Suppressor macrophage (primary cell): ENCODE data around the gene SNRPD2.
"Not testable (repeated sequence)": the region's sequence is repeated elsewhere in the genome, so short reads cannot be mapped to it uniquely, and the experiment has no call there.

Source experiments
- DNase-seq, 4 experiments: peaks; one replicate each; pipeline ENCODE4 v3.0.0-alpha.2; 2020 to 2022

Gene SNRPD2

DNA sequence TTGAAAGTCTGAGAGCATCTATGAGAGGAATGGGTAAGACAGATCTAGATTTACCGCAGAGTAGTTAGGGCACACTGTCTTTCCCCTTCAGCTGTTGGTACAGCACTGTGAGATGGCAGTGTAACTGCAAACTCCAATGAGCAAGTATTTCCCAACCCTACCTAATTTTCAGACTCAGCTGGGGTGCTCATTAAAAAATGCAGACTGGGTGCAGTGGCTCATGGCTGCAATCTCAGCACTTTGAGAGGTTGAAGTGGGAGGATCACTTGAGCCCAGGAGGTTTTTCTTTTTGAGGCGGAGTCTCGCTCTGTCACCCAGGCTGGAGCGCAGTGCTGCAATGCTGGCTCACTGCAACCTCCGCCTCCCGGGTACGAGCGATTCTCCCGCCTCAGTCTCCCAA lies 13.4 kb upstream of the SNRPD2 start:
- no peak for DNase-seq

DNA sequence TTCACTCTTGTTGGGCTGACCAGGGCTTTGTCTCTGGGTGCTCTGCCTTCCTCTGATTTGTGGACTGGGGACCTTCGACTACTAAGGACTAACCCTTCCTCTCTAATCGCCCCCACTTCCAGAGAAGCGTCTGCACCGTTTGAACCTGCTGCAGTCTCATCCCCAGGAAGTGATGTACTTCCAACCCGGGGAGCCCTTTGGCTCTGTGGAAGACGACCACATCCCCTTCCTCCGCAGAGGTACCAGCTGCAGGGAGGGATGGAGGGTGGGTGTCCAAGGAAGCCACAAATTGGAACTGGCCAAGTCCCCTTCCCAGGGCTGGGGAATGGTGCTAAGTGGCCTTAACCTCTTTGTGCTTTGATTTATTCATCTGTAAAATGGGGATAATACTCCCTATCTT lies 9.9 kb upstream of the SNRPD2 start:
- no peak for DNase-seq

DNA sequence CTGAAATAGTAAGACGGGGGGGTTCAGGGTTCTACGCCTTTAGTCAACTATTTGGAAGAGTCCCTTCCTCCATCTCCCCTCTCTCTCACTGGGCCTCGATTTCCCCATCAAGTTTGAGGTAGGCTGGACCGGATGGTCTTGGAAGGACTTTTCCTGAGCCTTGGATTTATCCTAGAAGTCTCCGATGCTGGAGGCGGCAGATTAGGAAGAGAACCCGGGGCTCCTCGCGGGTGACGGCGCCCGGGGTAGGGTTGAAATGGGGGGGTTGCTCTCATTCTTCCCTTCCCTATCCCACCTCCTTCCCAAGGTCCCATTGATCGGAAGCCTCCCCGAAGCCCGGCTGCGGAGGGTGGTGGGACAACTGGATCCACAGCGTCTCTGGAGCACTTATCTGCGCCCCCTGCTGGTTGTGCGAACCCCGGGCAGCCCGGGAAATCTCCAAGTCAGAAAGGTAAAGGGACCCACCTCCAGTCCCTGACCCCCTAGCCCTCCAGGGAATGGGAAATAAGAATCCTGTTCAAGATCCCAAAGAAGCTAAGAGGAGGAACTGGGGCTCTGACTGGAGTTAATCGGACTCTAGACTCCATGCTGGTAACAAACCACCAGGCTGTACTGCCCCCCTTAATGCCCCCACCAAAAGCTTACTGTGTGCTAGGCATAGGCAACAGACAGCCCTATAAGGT lies 1.5 kb upstream of the SNRPD2 start:
- peak; percentile 85 to 92 (median 86) for DNase-seq

DNA sequence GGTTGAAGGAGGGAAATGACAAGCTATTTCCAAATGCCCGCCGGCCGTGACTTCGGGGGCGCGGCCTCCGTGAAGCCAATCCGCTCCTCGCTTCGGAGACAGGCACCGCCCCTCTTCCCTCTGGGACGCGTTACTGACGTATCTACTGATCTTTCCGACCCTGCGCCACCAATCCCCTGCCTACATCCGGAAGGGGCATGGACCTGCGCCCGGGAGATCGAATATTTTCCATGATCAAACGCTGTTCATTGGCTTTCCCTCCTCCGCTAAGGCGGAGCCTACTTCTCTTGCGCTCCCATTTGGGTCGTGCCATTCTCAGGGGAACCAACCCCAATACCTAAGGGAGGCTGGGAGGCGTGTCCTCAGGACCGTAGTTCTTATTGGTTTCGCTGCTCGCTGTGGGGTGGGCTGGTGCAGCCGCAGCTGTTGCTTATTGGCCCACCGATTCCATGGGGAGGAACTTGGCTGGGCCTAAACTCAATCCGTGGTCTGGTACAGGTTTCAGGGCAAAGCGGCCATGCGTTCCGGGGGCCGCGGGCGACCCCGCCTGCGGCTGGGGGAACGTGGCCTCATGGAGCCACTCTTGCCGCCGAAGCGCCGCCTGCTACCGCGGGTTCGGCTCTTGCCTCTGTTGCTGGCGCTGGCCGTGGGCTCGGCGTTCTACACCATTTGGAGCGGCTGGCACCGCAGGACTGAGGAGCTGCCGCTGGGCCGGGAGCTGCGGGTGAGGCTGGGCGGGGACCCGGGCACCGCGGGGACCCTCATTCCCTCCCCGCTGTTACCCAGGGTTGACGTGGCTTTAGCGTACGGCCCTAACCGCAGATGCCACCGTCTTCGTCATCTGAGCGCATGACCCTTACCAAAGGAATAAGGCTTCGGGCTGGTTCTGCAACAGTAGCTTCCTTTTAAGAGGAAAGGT lies 693 bp upstream of the SNRPD2 start, which contains the start of gene QPCTL:
Gene QPCTL, plus strand, starts transcription at position 480 of the 919 bp plus-strand sequence. Its CDS starts 38 bp downstream, at position 518.
- peak; percentile 98 to 100 (median 99) for DNase-seq

DNA sequence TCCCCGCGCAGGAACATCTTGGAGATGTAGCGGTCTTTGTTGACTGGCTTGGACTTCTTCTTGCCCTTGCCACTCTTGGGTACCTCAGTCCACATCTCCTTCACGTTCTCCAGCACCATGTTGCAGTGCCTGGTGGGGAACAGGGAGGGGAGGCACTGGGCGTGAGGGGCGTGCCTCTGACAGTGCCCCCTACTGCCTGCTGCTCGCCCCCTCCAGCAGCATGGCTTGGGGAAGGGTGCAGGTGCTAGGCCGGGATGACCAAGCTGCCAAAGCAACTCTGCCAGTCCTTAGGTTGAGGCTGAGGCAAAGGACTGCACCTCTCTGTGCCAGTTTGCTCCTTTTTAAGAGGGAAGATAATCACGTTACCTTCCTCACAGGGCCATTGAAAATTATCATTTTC lies 4.2 kb downstream of the SNRPD2 start:
- no peak for DNase-seq

DNA sequence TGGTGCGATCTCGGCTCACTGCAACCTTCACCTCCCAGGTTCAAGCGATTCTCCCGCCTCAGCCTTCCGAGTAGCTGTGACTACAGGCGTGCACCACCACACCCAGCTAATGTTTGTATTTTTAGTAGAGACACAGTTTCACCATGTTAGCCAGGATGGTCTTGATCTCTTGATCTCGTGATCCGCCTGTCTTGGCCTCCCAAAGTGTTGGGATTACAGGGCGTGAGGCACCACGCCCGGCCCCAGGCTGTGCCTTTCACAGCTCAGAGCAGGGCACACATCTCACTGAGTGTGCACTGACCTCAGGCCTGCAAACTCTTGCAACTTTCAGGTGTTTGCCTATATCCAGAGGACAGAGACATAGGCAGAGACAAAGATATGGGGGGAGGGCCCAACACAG lies 6.7 kb downstream of the SNRPD2 start:
- DNase-seq: not testable (repeated sequence)

DNA sequence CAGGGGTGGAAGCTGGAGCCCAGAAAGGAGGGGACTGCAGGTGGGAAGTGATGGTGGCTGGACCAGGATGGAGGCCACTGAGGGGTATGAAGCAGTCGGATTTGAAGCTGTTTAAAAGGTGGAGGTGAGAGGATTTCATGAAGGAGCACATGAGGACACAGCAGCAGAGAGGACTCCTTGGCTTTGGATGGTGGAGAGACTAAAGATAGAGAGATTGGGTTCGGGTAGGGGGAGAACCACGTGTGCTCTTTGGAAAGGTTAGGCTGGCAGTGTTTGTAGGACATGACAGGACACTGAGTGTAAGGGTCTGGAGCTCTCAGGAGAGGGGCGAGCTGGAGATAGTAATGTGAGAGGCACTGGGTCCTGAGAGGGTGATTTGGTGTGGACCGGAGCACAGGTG lies 8.8 kb downstream of the SNRPD2 start:
- DNase-seq: no peak

DNA sequence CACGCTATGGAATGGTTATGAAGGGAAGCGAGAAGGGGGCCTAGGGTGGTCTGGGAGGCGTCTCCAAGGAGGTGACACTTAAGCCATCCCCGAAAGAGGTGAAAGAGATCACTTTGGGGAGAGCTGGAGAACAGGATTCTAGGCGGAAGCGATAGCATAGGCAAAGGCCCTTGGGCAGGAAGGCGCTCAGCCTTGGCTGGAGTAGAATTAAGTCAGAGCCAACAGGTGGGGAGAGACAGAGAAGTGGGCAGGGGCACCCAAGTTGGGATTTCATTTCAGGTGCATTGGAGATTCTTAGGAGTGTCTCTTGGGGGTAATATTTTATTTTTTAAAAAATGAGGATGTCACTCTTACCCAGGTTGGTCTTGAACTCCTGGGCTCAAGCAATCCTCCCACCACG lies 9.6 kb downstream of the SNRPD2 start:
- DNase-seq: no peak

DNA sequence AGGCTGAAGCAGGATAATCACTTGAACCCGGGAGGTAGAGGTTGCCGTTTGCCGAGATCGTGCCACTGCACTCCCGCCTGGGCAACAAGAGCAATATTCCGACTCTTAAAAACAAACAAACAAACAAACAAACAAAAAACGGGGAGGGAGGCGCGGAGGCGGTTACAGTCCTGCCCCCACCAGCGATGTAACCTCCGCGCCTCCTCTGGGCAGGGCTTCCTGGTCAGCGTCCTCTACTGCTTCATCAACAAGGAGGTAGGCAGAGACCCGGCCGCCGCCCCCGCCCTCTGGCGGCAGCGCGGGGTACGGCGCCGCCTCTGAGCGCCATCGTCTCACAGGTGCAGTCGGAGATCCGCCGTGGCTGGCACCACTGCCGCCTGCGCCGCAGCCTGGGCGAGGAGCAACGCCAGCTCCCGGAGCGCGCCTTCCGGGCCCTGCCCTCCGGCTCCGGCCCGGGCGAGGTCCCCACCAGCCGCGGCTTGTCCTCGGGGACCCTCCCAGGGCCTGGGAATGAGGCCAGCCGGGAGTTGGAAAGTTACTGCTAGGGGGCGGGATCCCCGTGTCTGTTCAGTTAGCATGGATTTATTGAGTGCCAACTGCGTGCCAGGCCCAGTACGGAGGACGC lies 10.2 kb downstream of the SNRPD2 start:
- peak; percentile 78 to 88 (median 84) for DNase-seq

DNA sequence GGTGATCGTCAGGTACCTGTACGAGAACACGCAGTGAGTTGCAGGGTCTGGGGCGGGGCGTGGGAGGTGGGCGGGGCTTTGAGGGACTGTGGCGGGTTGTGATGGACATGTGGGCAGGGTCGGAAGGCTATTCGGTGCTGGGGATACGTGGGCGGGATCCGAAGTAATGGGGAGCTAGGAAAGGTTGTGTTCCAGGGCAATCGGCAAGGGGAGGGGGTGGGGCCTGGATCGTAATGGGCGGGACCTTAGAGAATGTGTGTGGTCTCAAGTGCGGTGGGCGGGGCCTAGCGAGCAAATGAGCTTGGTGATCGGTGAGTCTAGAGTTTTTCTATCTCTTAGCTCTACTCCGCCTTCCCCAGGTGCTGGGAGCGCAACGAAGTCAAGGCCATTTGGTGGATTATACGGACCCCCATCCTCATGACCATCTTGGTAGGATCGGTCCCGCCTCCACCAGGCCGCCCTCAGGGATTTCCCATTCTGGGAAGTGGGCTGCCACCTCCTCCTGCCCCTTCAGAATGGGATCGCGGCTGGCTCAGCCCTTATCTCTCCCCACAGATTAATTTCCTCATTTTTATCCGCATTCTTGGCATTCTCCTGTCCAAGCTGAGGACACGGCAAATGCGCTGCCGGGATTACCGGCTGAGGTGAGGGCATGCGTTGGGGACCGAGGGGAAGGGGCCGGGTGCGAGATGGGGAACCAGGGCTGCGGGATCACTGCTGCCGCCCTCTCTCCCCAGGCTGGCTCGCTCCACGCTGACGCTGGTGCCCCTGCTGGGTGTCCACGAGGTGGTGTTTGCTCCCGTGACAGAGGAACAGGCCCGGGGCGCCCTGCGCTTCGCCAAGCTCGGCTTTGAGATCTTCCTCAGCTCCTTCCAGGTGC lies 14.2 kb downstream of the SNRPD2 start:
- peak; percentile 39 to 76 (median 61) for DNase-seq

DNA sequence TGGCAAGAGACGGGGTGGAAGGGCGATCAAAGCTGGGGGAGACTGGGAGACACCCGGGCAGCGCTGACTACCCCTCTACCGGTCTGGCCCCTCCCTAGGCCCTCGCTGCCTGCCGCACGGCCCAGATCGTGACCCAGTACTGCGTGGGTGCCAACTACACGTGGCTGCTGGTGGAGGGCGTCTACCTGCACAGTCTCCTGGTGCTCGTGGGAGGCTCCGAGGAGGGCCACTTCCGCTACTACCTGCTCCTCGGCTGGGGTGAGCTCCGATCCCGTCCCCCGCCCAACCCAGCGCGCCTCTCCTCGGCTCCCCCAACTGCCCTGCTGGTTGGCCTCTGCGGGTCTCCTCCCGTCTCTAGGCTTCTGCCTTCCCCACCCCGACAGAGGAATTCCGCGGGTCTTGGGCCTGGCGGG lies 14.9 kb downstream of the SNRPD2 start:
- DNase-seq: no peak

DNA sequence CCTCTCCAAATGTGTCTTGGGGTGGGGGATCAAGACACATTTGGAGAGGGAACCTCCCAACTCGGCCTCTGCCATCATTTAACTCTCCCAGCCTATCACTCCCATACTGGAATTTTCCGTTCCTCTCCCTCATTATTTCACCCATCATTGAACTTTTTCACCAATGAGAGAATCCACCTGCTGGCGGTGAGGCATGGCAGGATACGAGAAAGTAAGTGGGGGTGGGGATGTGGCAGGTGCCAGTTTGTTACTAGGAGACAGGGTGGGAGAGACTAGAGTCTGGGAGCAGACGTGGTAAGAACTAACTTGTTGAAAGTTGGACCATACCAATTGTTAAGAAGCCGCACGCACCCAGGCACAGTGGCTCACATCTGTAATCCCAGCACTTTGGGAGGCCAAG lies 16.8 kb downstream of the SNRPD2 start:
- DNase-seq: no peak

DNA sequence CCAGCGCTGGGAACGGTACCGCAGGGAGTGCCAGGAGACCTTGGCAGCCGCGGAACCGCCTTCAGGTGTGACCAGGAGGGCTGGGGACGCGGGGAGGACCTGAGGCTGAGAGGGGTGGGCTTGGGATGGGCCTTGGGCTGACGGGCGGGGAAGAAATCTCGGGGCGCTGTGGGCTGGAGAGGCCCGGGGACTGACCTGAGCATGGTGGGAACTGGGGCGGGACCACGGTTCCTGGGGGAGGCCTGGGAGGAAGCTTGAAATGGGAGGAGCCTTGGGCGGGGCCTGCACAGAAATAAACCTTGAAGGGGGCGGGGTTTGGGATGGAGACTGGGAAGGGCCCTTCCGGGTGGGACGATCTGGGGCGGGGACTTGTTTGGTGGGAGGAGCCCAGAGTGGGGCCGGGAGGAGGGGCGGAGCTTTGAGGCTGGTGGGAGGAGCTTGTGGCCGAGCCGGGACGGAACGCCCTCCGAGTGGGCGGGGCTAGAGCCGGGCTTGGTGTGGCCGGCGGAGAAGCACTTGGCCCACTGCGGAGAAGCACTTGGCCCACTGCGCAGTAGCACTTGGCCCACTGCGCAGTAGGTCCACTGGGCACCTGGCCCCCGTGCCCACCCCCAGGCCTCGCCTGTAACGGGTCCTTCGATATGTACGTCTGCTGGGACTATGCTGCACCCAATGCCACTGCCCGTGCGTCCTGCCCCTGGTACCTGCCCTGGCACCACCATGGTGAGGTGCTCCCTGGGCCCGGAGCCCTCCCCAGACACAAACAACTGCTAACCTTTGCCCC lies 20.9 kb downstream of the SNRPD2 start:
- DNase-seq: peak; percentile 72 to 87 (median 76)

DNA sequence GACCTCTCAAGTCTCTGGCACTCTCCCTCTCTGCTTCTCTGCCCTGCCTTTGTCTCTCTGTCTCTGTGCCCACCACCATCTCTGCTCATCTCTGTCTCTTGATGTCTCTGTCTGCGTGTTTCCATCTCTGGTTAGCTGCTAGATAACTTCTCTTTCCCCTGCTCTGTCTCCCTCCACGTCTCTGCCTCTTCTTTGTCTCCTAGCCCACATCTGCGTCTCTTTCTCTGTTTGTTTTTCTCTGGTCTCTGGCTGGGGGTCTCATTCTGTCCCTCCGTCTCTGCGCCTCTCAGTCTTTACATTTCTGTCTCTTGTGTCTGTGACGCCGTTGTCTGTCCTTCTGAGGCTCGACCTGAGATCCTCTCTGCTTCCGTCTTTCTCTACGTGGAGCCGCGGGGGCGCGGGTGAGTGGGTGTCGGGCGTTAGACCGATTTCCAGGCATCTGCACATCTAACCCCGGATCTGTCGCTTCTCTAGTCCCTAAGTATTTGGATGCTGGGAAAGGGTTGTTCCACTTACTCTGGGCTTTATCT lies 23.3 kb downstream of the SNRPD2 start:
- DNase-seq: peak in 3 of 4 experiments; percentile 38 to 59 (median 38)

DNA sequence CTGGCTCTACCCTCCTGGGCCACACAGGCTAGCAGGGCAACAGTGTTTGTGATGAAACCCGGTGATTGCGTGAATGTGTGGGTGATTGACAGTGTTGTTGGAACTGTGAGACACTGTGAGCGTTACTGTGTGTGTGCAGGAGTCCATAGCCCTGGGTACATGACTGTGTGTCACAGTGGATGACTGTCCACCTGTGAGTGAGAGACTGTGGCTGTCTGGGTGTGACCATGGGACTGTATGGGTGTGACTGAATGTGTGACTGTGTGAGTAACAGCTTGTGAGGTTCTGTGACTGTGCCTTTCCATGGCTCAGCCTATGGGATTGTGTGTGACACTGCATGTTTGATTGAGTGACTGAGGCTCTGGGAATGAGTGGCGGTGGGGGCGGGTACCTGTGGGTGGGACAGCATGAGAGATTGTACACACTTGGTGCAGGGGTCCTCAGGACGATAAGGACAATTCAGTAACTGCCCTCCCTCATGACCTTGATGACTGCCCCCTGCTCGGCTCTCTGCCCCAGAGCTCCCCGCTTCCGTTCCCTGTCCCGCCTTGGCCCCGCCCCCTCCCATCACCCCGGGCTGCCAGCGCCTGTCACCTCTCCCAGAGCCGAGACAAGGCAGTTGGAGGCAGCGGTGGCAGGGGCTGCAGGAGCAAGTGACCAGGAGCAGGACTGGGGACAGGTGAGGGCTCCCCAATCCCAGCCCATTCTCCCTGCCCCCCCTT lies 24.0 kb downstream of the SNRPD2 start, which contains the start of gene GIPR:
Gene GIPR, plus strand, starts transcription at position 602 of the 722 bp plus-strand sequence. CDS start 1,300 bp downstream, outside the sequence.
- peak; percentile 58 to 83 (median 74) for DNase-seq

DNA sequence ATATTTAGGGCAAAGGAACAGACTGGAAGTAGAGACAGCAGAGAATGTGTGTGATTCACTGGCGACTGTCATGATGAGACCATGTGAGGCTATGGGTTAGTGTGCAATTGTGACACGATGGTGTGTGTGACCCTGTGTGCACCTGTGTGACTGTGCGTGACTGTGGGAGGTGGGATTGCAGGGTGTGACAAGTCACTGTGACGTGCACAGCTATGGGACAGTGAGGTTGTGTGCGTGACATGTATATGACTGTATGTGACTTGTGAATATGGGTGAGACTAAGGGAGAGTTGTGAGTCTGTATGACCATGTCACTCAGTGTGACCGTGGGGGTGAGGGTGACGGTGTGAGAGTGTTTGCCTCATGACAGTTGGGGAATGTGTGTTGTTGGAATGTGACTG lies 27.2 kb downstream of the SNRPD2 start:
- peak in 1 of 4 experiments; percentile 29 for DNase-seq

DNA sequence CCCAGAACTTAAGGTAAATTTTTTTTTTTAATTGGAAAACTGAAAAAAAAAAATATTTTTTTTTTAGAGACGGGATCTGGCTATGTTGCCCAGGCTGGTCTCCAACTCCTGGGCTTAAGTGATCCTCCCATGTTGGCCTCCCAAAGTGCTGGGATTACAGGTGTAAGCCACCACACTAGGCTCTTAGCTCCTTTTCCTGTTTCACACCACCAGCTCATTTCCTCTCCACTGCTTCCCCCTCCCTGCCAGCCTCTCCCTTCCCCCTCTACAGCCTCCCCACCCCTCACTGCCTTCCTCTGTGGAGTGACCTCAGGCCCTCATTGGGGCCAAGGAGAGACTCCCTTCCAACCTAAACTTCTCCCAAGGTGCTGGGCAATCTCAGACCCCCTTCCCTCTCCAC lies 28.0 kb downstream of the SNRPD2 start:
- peak in 1 of 4 experiments; percentile 17 for DNase-seq

DNA sequence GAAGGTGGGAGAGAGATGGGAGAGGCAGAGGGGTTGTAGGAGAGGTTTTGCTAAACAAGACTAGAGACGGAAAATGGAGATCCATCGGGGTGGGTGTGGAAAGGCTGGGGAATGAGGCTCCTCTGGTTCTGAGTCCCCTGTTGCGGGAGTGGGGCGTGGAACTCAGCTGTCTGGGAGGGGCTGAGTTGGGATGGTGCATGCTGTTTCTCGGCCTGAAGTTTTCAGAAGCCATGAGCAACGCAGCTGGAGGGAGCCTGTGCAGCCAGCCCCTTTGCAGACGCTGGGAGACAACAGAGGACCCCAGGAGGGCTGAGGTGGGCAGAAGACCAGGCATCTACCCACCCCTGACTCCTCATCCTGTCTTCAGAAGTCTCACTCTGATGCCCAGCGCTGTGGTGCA lies 31.1 kb downstream of the SNRPD2 start:
- DNase-seq: no peak

DNA sequence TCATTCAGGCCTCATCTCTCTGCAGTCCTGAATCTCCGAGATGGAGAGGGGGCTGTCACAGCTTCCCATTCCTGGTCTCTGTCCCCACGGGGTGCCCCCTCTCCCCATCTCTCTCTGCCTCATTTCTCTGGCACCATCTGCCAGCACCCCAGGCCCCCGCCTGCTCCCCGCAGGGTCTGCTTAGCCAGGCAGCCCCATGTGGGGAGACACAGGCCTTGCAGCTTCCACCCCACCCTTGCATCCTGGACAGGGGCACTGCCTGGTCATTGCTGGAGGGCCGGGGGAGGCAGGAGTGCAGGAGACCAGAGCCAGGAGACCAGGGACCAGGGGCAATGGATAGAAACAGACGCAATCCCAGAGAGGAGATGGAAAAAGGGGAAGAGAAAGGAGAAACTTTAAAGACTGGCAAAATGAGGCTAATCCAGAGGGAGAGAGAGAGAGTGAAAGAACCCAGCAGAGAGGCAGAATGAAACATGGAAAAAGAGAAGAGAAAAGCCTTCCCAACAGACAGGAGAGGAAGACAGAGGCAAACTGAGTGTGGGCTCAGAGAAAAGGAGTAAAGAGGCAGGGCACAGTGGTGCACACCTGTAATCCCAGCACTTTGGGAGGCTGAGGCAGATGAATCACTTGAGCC lies 32.5 kb downstream of the SNRPD2 start:
- DNase-seq: no peak
